KMS-11 (cell line): ENCODE data around the gene GRID1.

Source experiments
- H2AFZ ChIP-seq: fragments of 200-600 bp; sonication (generic); 2 replicates; pipeline ENCODE4 v1.6.1; 2016; ENCODE audit warnings: antibody characterized with exemption, mixed run types, low read depth
- H3K27ac ChIP-seq: fragments of 200-600 bp; sonication (generic); 2 replicates; pipeline ENCODE4 v1.6.1; 2016; ENCODE audit warnings: mild to moderate bottlenecking, mixed run types
- H3K27me3 ChIP-seq: fragments of 200-600 bp; sonication (generic); 2 replicates; pipeline ENCODE4 v1.6.1; 2017; ENCODE audit warnings: mild to moderate bottlenecking, low read depth, mixed run types, moderate library complexity; ENCODE audit not compliant: insufficient read depth
- H3K36me3 ChIP-seq: fragments of 200-600 bp; sonication (generic); 2 replicates; pipeline ENCODE4 v1.6.1; 2017; ENCODE audit warnings: mild to moderate bottlenecking, mixed run types; ENCODE audit not compliant: insufficient read depth
- H3K4me1 ChIP-seq: fragments of 200-600 bp; sonication (generic); 2 replicates; pipeline ENCODE4 v1.6.1; 2016; ENCODE audit warnings: mild to moderate bottlenecking, low read depth, mixed run types; ENCODE audit not compliant: poor library complexity, severe bottlenecking
- H3K4me2 ChIP-seq: fragments of 200-600 bp; sonication (generic); 2 replicates; pipeline ENCODE4 v1.7.0; 2016; ENCODE audit warnings: mild to moderate bottlenecking, mixed run types
- H3K4me3 ChIP-seq: fragments of 200-600 bp; sonication (generic); IDR thresholded peaks from 2 replicates; pipeline ENCODE4 v1.6.1; 2017; ENCODE audit warnings: low read depth, low read length, mixed read lengths; ENCODE audit not compliant: insufficient read depth
- H3K79me2 ChIP-seq: fragments of 200-600 bp; sonication (generic); 2 replicates; pipeline ENCODE4 v1.6.1; 2016; ENCODE audit warnings: low read depth, mixed run types; ENCODE audit not compliant: insufficient read depth
- H3K9ac ChIP-seq: fragments of 200-600 bp; sonication (generic); 2 replicates; pipeline ENCODE4 v1.6.1; 2016; ENCODE audit warnings: mild to moderate bottlenecking, mixed run types
- H4K20me1 ChIP-seq: fragments of 200-600 bp; sonication (generic); 2 replicates; pipeline ENCODE4 v1.6.1; 2016; ENCODE audit warnings: mild to moderate bottlenecking, mixed run types; ENCODE audit not compliant: insufficient read depth
- TF ChIP-seq, protein P1 (sequence below): fragments of 200-600 bp; sonication (generic); conservative IDR thresholded peaks from 2 replicates; pipeline ENCODE4 v1.6.1; 2017; ENCODE audit warnings: low read depth, mild to moderate bottlenecking, antibody characterized with exemption, low read length, moderate library complexity, mixed read lengths

The GRID1 gene

DNA sequence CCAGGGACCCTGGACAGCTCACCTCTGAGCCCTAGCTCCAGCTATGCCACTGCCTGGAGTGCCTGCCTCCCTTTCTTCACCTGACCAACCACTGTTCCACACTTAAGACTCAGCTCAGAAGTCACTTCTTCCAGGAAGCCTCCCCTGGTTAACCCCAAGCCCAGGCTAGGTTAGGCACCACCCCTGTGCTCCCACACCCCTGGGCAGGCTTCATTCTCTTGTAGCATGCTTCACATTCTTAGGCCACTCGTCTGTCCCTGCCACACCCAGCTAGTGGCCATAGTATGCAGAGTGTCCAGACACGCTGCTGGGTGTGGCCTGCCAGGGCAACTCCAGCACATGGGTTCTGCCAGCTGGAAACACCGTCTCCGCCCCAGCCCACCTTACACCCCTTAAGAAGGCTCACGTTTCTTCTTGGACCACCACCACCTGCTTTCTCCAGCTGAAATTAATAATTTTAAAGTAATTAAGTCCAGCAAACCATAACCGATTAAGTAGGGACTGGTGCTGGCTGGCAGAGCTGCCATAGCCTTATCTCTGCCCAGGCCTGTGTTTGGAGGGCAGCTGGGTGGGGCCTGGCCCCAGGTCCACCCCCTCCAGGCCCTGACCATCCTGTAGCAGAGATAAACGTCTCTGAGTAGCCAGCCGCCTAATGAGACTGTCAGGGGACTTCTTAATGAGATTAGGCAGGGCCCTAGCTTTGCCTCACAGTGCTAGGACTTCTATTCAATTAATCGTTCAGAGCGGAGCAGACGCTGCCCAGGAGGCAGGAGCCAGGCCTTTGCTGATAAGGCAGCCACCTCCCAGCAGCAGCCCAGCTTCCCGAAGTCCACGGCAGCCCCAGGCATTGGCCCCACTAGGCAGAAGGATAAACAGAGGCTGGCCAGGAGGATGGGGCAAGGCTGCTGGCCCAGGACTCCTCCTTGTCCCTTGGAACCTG lies 20.5 kb downstream of the GRID1 start:
- Histone ChIP-seq H3K4me1 (no peaks in the 10 kb centered on the region), H4K20me1 (no peaks in the 10 kb centered on the region), H3K4me3 (no peak overlapping the region), H3K4me2 (no peak overlapping the region), H3K36me3 (no peaks in the 10 kb centered on the region), H3K9ac (no peak overlapping the region), H3K27me3 (no peaks in the 10 kb centered on the region), H3K79me2 (no peaks in the 10 kb centered on the region), H2AFZ (no peak overlapping the region), H3K27ac (no peak overlapping the region)
- TF ChIP-seq, protein P1, sequence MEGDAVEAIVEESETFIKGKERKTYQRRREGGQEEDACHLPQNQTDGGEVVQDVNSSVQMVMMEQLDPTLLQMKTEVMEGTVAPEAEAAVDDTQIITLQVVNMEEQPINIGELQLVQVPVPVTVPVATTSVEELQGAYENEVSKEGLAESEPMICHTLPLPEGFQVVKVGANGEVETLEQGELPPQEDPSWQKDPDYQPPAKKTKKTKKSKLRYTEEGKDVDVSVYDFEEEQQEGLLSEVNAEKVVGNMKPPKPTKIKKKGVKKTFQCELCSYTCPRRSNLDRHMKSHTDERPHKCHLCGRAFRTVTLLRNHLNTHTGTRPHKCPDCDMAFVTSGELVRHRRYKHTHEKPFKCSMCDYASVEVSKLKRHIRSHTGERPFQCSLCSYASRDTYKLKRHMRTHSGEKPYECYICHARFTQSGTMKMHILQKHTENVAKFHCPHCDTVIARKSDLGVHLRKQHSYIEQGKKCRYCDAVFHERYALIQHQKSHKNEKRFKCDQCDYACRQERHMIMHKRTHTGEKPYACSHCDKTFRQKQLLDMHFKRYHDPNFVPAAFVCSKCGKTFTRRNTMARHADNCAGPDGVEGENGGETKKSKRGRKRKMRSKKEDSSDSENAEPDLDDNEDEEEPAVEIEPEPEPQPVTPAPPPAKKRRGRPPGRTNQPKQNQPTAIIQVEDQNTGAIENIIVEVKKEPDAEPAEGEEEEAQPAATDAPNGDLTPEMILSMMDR = no peak

DNA sequence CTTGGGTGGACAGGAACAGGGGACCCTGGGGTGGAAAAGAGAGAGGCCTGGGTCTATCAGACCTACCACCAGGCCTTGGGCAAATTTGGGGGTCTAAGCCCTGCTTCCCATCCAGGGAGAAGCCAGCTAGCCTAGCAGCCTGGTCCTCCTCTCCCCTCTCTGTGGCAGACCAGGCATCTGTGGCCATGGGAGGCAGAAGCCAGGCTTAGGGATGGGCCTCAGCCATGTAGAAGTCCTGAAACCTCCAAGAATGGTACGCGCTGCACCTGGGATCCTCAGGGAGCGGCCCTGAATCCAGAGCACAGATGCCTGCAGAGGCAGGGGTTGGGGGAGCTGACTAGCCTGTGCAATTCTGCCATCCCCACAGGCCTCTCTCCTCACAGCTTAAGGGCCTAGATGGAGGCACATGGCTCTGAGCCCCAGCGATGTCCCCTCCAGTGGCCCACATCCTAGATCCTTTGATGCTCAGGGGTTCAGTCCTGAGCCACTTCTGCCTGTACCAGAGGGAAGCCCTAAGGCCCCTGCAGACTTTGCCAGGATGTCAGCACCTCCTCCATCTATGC lies 21.2 kb downstream of the GRID1 start:
- H2AFZ ChIP-seq = no peak overlapping the region
- no peak overlapping the region for H3K27ac ChIP-seq
- no peaks in the 10 kb centered on the region for H3K36me3 ChIP-seq
- no peak overlapping the region for H3K4me2 ChIP-seq
- H4K20me1 ChIP-seq = no peaks in the 10 kb centered on the region
- H3K4me1 ChIP-seq = no peaks in the 10 kb centered on the region
- H3K79me2 ChIP-seq = no peaks in the 10 kb centered on the region
- no peak overlapping the region for H3K9ac ChIP-seq
- H3K27me3 ChIP-seq = no peaks in the 10 kb centered on the region
- H3K4me3 ChIP-seq = no peak overlapping the region
- TF ChIP-seq, protein P1 = no peak

GRCh38 chr10:86344714-86345161 lies 21.9 kb downstream of the GRID1 start:
- H3K36me3 ChIP-seq = no peaks in the 10 kb centered on the region
- H3K27ac ChIP-seq = no peak overlapping the region
- H3K79me2 ChIP-seq = no peaks in the 10 kb centered on the region
- no peaks in the 10 kb centered on the region for H3K27me3 ChIP-seq
- no peak overlapping the region for H3K4me3 ChIP-seq
- no peak overlapping the region for H3K9ac ChIP-seq
- H2AFZ ChIP-seq = no peak overlapping the region
- H3K4me2 ChIP-seq = no peak overlapping the region
- TF ChIP-seq, protein P1 = no peak
- no peaks in the 10 kb centered on the region for H3K4me1 ChIP-seq
- no peaks in the 10 kb centered on the region for H4K20me1 ChIP-seq

- no peaks in the 10 kb centered on the region for H3K27me3 ChIP-seq
- H3K27ac ChIP-seq = no peak overlapping the region
- no peak overlapping the region for H3K4me3 ChIP-seq
- no peaks in the 10 kb centered on the region for H3K4me1 ChIP-seq
- no peak overlapping the region for H2AFZ ChIP-seq
- no peak overlapping the region for H3K4me2 ChIP-seq
- H4K20me1 ChIP-seq = no peaks in the 10 kb centered on the region
- no peaks in the 10 kb centered on the region for H3K79me2 ChIP-seq
- H3K36me3 ChIP-seq = no peaks in the 10 kb centered on the region
- TF ChIP-seq, protein P1 = no peak
- no peak overlapping the region for H3K9ac ChIP-seq
Measured at GRCh38 chr10:86344281-86344680, 22.3 kb downstream of the GRID1 start.
